ENCODE data around the gene AP2A2.

Gene AP2A2

DNA sequence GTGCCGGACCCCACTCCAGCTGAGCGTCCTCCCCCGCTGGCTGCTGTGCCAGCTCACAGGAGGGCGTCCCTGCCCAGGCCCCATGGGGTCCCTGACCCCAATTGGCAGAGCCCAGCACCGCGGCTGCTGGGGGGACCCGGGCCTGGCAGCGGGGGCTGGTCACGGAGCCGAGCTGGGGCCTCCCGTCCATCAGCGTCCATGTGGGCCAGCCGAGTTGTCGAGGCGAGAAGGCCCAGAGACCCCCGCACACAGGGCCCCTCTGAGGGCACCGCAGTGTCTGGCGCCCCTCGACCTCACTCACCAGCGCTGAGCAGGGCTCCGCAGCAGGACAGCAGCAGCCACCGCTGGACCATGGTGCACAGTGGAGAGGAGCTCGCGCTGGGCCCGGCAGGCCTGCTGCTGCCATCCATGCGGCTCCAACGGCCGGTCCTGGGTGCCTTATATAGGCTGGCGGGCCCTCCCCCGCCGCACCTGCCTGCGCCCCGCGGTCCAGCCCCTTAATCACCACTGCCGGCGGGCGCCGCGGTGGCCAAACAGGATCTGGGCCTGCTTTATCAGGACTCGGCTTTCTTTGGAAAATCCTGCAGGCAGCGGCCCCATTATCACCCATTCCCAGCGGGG, 110.7 kb downstream of the AP2A2 start, which contains the start of gene MUC6:
TSS of gene MUC6 (minus strand) at position 416 of the 621 bp plus-strand sequence. CDS start at position 353, 63 bp downstream.
- Histone ChIP-seq H3K4me1 (ENCODE audit: insufficient read depth, poor library complexity, severe bottlenecking) (no peaks in the 10 kb centered on the region), H3K9me3 (ENCODE audit: severe bottlenecking) (no peaks in the 10 kb centered on the region), H3K4me3 (ENCODE audit: severe bottlenecking) (no peak within 1 kb of the TSS), H3K36me3 (ENCODE audit: low read depth) (no peaks in the 10 kb centered on the region), H3K27me3 (ENCODE audit: insufficient read depth, poor library complexity, severe bottlenecking) (no peaks in the 10 kb centered on the region), H3K27ac (ENCODE audit: poor library complexity, severe bottlenecking) (no peak within 1 kb of the TSS)
- ATAC-seq (ENCODE audit: low read depth), result no peak
- TF ChIP-seq, protein P1, sequence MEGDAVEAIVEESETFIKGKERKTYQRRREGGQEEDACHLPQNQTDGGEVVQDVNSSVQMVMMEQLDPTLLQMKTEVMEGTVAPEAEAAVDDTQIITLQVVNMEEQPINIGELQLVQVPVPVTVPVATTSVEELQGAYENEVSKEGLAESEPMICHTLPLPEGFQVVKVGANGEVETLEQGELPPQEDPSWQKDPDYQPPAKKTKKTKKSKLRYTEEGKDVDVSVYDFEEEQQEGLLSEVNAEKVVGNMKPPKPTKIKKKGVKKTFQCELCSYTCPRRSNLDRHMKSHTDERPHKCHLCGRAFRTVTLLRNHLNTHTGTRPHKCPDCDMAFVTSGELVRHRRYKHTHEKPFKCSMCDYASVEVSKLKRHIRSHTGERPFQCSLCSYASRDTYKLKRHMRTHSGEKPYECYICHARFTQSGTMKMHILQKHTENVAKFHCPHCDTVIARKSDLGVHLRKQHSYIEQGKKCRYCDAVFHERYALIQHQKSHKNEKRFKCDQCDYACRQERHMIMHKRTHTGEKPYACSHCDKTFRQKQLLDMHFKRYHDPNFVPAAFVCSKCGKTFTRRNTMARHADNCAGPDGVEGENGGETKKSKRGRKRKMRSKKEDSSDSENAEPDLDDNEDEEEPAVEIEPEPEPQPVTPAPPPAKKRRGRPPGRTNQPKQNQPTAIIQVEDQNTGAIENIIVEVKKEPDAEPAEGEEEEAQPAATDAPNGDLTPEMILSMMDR (IDR thresholded peaks at IDR 0.05; ENCODE audit: poor library complexity, severe bottlenecking), result no peak
- no peak for DNase-seq (ENCODE audit: low spot score)

DNA sequence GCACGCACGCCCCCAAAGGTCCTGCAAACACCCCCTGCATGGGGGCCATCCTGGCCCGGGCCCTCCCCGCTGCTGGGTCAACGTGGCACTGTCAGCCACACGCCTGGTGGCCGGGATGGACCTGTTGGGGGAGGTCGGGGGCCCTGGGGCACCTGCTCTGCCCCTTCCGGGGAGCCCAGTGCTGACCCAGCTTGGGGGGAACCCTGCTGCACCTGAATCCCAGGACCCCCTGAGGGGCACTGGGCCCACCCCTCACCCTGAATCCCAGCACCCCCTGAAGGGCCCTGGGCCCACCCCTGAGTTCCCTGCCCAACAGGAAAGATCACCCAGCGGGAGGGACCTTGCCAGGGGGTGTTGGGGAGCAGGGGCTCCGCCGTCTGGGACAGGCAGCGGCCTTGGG, 111.3 kb downstream of the AP2A2 start:
- no peaks in the 10 kb centered on the region for H3K9me3 ChIP-seq (ENCODE audit: severe bottlenecking)
- H3K27me3 ChIP-seq (ENCODE audit: insufficient read depth, poor library complexity, severe bottlenecking), result no peaks in the 10 kb centered on the region
- H3K36me3 ChIP-seq (ENCODE audit: low read depth), result no peaks in the 10 kb centered on the region
- TF ChIP-seq, protein P1 (IDR thresholded peaks at IDR 0.05; ENCODE audit: poor library complexity, severe bottlenecking), result no peak
- DNase-seq (ENCODE audit: low spot score), result no peak
- no peak for ATAC-seq (ENCODE audit: low read depth)
- H3K4me1 ChIP-seq (ENCODE audit: insufficient read depth, poor library complexity, severe bottlenecking), result no peaks in the 10 kb centered on the region
- H3K27ac ChIP-seq (ENCODE audit: poor library complexity, severe bottlenecking), result no peak overlapping the region
- H3K4me3 ChIP-seq (ENCODE audit: severe bottlenecking), result no peak overlapping the region

DNA sequence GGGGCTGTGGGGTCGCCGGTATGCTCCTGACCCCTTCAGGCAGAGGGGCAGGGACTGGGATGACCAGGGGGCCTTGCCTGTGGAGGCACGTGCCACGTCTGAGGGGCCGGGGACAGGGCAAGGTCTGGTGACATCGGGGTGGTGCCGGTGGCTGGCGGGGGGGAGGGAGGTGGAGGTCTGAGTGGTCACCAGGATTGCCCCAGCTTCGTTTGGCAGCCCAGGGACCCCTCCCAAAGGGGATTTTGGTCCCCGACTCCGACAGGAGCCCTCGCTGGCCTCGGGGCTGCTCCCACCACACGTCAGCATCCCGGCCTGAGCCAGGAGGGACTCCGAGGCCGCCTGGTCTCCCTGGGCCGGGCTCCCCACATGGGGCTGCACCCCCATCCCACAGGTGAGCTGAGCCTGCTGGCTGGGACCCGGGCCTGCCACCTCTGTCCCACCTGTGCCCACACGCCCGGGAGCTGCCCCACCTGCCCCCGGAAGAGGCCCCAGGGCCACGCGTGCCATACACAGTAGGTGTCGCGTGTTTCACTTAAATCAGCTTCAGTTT, 111.9 kb downstream of the AP2A2 start:
- Histone ChIP-seq H3K27me3 (ENCODE audit: insufficient read depth, poor library complexity, severe bottlenecking) (no peaks in the 10 kb centered on the region), H3K27ac (ENCODE audit: poor library complexity, severe bottlenecking) (no peak overlapping the region), H3K4me1 (ENCODE audit: insufficient read depth, poor library complexity, severe bottlenecking) (no peaks in the 10 kb centered on the region), H3K4me3 (ENCODE audit: severe bottlenecking) (no peak overlapping the region), H3K9me3 (ENCODE audit: severe bottlenecking) (no peaks in the 10 kb centered on the region), H3K36me3 (ENCODE audit: low read depth) (no peaks in the 10 kb centered on the region)
- ATAC-seq (ENCODE audit: low read depth) (no peak), DNase-seq (ENCODE audit: low spot score) (no peak)
- TF ChIP-seq, protein P1 (IDR thresholded peaks at IDR 0.05; ENCODE audit: poor library complexity, severe bottlenecking), result no peak

DNA sequence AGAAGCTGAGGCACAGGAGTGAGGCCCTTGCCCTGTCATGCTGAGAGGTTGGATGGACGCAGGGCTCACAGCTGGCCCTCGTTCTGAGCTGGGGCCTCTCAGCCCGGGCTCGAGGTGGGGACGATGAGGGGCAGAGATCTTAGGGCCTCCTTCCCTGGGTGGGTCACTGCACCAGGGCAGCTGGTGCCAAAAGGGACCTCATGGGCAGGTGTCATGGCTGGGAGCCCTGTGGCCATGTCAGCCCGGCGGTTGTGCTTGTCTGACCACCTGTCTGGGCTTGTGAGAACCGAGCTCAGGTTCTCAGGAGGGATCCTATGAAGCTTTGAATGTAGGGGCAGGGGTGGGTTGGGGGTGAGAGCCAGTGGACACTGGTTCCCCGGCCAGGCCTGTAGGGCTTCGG, 112.7 kb downstream of the AP2A2 start:
- no peaks in the 10 kb centered on the region for H3K4me1 ChIP-seq (ENCODE audit: insufficient read depth, poor library complexity, severe bottlenecking)
- no peak overlapping the region for H3K27ac ChIP-seq (ENCODE audit: poor library complexity, severe bottlenecking)
- ATAC-seq (ENCODE audit: low read depth) (no peak), DNase-seq (ENCODE audit: low spot score) (no peak)
- H3K9me3 ChIP-seq (ENCODE audit: severe bottlenecking), result no peaks in the 10 kb centered on the region
- no peak overlapping the region for H3K4me3 ChIP-seq (ENCODE audit: severe bottlenecking)
- no peaks in the 10 kb centered on the region for H3K27me3 ChIP-seq (ENCODE audit: insufficient read depth, poor library complexity, severe bottlenecking)
- H3K36me3 ChIP-seq (ENCODE audit: low read depth), result no peaks in the 10 kb centered on the region
- TF ChIP-seq, protein P1 (IDR thresholded peaks at IDR 0.05; ENCODE audit: poor library complexity, severe bottlenecking), result no peak

DNA sequence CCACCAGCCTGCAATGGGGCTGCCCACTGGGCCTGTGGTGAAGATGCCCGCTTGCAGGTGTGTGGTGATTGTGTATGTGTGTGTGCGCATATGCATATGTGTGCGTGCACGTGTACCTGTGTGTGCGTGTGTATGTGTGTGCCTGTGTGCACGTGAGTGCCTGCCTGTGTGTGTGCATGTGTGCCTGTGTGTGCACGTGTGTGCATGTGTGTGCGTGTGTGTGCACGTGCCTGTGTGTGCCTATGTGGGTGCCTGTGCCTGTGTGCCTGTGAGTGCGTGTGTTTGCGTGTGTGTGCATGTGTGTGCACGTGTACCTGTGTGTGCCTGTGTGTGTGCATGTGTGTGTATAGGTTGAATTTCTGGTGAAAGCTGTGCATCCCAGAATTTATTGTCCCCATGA, 113.3 kb downstream of the AP2A2 start:
- H3K9me3 ChIP-seq (ENCODE audit: severe bottlenecking), result no peaks in the 10 kb centered on the region
- no peaks in the 10 kb centered on the region for H3K36me3 ChIP-seq (ENCODE audit: low read depth)
- H3K27me3 ChIP-seq (ENCODE audit: insufficient read depth, poor library complexity, severe bottlenecking), result no peaks in the 10 kb centered on the region
- ATAC-seq (ENCODE audit: low read depth) (no peak), DNase-seq (ENCODE audit: low spot score) (no peak)
- H3K4me3 ChIP-seq (ENCODE audit: severe bottlenecking), result no peak overlapping the region
- no peaks in the 10 kb centered on the region for H3K4me1 ChIP-seq (ENCODE audit: insufficient read depth, poor library complexity, severe bottlenecking)
- TF ChIP-seq, protein P1 (IDR thresholded peaks at IDR 0.05; ENCODE audit: poor library complexity, severe bottlenecking), result no peak
- H3K27ac ChIP-seq (ENCODE audit: poor library complexity, severe bottlenecking), result no peak overlapping the region
